Measurements from ENCODE around the gene GRM7. TPM values are rescaled to one million over a fixed set of nuclear protein-coding genes. Genes with fewer than 3 reads are reported as not detected.

Gene GRM7
- total RNA-seq, 1 donor from 2014 or later, result 0.80 TPM

GRCh38 chr3:7504886-7505775, 644.2 kb downstream of the GRM7 start:
- Histone ChIP-seq H3K9me3 (ENCODE audit: low read depth) (no peaks in the 10 kb centered on the region), H3K79me2 (ENCODE audit: low read depth) (no peaks in the 10 kb centered on the region), H3K4me3 (no peak overlapping the region), H3K4me1 (peaks cover 7% of the 10 kb centered on the region), H3K36me3 (no peaks in the 10 kb centered on the region), H3K4me2 (no peak overlapping the region), H3K27me3 (no peaks in the 10 kb centered on the region), H4K20me1 (ENCODE audit: low read depth) (no peaks in the 10 kb centered on the region), H2AFZ (replicated peaks) (no peak overlapping the region), H3F3A (ENCODE audit: low read depth) (peaks cover 3% of the 10 kb centered on the region), H3K27ac (no peak overlapping the region), H3K9ac (no peak overlapping the region)
- Mint-ChIP-seq H3K4me3 (no peak overlapping the region), H3K36me3 (no peaks in the 10 kb centered on the region), H3K27me3 (ENCODE audit: insufficient read depth, low read depth) (no peaks in the 10 kb centered on the region), H3K27ac (no peak overlapping the region), H3K4me1 (peaks cover 2% of the 10 kb centered on the region), H3K9me3 (peaks cover 16% of the 10 kb centered on the region)
- TF ChIP-seq CTCF (IDR thresholded peaks at IDR 0.05), result no peak
- TF ChIP-seq EZH2 (IDR thresholded peaks at IDR 0.05), result no peak
- TF ChIP-seq EZH2phosphoT487 (IDR thresholded peaks at IDR 0.05), result no peak
- no peak for DNase-seq (ENCODE audit: low spot score)

GRCh38 chr3:7506606-7507180, 645.8 kb downstream of the GRM7 start:
- no peak for TF ChIP-seq CTCF (IDR thresholded peaks at IDR 0.05)
- TF ChIP-seq EZH2 (IDR thresholded peaks at IDR 0.05), result no peak
- TF ChIP-seq EZH2phosphoT487 (IDR thresholded peaks at IDR 0.05), result no peak
- peaks cover 16% of the 10 kb centered on the region for H3K9me3 Mint-ChIP-seq
- no peaks in the 10 kb centered on the region for H3K27me3 ChIP-seq
- H3K27ac Mint-ChIP-seq, result no peak overlapping the region
- peaks cover 17% of the 10 kb centered on the region for H3K4me1 ChIP-seq
- H3K4me1 Mint-ChIP-seq, result peaks cover 6% of the 10 kb centered on the region
- H3K79me2 ChIP-seq (ENCODE audit: low read depth), result no peaks in the 10 kb centered on the region
- no peaks in the 10 kb centered on the region for H3K9me3 ChIP-seq (ENCODE audit: low read depth)
- H3K4me3 Mint-ChIP-seq, result no peak overlapping the region
- no peak overlapping the region for H2AFZ ChIP-seq (replicated peaks)
- H3F3A ChIP-seq (ENCODE audit: low read depth), result peaks cover 5% of the 10 kb centered on the region
- H3K27me3 Mint-ChIP-seq (ENCODE audit: insufficient read depth, low read depth), result no peaks in the 10 kb centered on the region
- H4K20me1 ChIP-seq (ENCODE audit: low read depth), result no peaks in the 10 kb centered on the region
- no peak overlapping the region for H3K4me3 ChIP-seq
- no peak overlapping the region for H3K9ac ChIP-seq
- H3K36me3 Mint-ChIP-seq, result no peaks in the 10 kb centered on the region
- no peaks in the 10 kb centered on the region for H3K36me3 ChIP-seq
- no peak overlapping the region for H3K27ac ChIP-seq
- no peak overlapping the region for H3K4me2 ChIP-seq
- DNase-seq (ENCODE audit: low spot score), result no peak

- H3K4me3 ChIP-seq, result no peak overlapping the region
- no peak overlapping the region for H3K9ac ChIP-seq
- no peak overlapping the region for H3K4me2 ChIP-seq
- Mint-ChIP-seq H3K27ac (no peak overlapping the region), H3K4me3 (no peak overlapping the region), H3K27me3 (ENCODE audit: insufficient read depth, low read depth) (no peaks in the 10 kb centered on the region), H3K4me1 (peaks cover 10% of the 10 kb centered on the region), H3K9me3 (peaks cover 14% of the 10 kb centered on the region), H3K36me3 (no peaks in the 10 kb centered on the region)
- H3K36me3 ChIP-seq, result no peaks in the 10 kb centered on the region
- H3K27ac ChIP-seq, result no peak overlapping the region
- no peaks in the 10 kb centered on the region for H4K20me1 ChIP-seq (ENCODE audit: low read depth)
- no peaks in the 10 kb centered on the region for H3K9me3 ChIP-seq (ENCODE audit: low read depth)
- no peak for TF ChIP-seq CTCF (IDR thresholded peaks at IDR 0.05)
- TF ChIP-seq EZH2 (IDR thresholded peaks at IDR 0.05), result no peak
- TF ChIP-seq EZH2phosphoT487 (IDR thresholded peaks at IDR 0.05), result no peak
- H2AFZ ChIP-seq (replicated peaks), result no peak overlapping the region
- H3F3A ChIP-seq (ENCODE audit: low read depth), result peaks cover 5% of the 10 kb centered on the region
- H3K79me2 ChIP-seq (ENCODE audit: low read depth), result no peaks in the 10 kb centered on the region
- no peaks in the 10 kb centered on the region for H3K27me3 ChIP-seq
- H3K4me1 ChIP-seq, result peaks cover 17% of the 10 kb centered on the region
- DNase-seq (ENCODE audit: low spot score), result no peak
Measured at GRCh38 chr3:7508821-7509220, 647.9 kb downstream of the GRM7 start.

All from neural progenitor cell (in vitro differentiated cells).